HG03045 (cell line): ENCODE results near the gene ZNF746.

Experiments
- ATAC-seq: cut with Tn5 transposase; IDR thresholded peaks from one replicate; pipeline ENCODE4 v1.9.1; 2021; ENCODE audit warnings: mild to moderate bottlenecking, moderate library complexity; ENCODE audit not compliant: unreplicated experiment

Gene ZNF746

GRCh38 chr7:149430192-149430591 is 67.4 kb downstream of the ZNF746 start:
- no peak for ATAC-seq

DNA sequence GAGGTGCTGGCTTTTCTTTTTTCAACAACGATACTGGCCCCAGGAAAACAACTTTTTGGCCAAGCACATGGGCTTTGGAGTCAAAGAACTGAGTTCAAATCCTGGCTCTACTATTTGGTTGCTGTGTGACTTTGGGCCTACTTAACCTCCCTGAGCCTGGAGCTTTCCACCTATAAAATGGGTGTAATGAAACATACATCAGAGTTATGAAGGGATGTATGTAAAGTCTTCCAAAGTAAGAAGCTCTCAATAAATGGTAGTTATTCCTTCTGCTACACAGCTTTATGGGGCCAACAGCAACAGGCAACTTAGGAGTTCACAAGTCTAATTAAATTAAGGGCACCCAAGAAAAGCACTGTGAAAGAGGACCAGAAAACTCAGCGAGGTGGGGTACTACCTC is 69.7 kb downstream of the ZNF746 start:
- no peak for ATAC-seq

DNA sequence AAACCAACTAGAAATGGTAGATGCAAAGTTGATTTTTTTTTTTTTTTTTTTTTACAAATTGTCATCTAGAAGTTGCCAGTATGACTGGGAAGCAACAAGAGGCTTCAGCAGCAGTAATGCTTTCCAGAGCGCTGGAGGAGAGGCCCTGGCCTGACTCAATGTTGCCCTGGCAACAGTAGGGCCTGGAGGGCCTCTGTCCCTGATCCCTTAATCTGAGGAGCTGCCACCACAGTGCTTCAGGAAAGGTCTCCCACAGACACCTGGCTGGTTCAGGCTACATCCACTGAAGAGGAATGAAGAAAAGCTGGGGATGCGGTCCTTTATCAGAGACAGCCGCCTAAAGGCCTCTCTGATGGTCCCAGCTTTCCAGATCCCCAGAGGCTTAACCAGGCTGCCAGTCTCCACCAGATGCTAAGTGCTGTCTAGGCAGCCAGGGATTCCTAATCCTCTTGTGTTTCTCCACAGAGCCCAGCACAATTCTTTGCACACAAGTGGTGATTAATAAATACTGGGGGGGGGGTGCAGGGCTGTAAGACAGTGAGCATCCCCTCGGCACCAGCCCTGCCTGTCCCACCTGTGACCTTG is 70.4 kb downstream of the ZNF746 start:
- no peak for ATAC-seq

GRCh38 chr7:149423449-149424110 is 74.0 kb downstream of the ZNF746 start:
- no peak for ATAC-seq

- no peak for ATAC-seq
Measured at GRCh38 chr7:149422914-149423301, 74.7 kb downstream of the ZNF746 start.
